Umbilical cord (tissue), 2 donors: Measurements from ENCODE around the gene CALHM6. TPM values are rescaled to one million over a fixed set of nuclear protein-coding genes. Genes with fewer than 3 reads are reported as not detected.
A peak's percentile ranks its signal among the peaks of the same experiment; 100 is the strongest.
"Not testable (repeated sequence)": the region's sequence is repeated elsewhere in the genome, so short reads cannot be mapped to it uniquely, and the experiment has no call there.

Experiments used
- DNase-seq: peaks from one replicate; pipeline ENCODE4 v3.0.0-alpha.2; 2015; ENCODE audit warnings: low spot score
- total RNA-seq: library from RNA; depleted of rRNA; stranded (reverse); fragments of >200 nt; gene quantifications from one replicate; pipeline ENCODE4 v1.2.3, GENCODE V29; 2014; ENCODE audit warnings: low replicate concordance; ENCODE audit not compliant: insufficient read depth

The CALHM6 gene
- total RNA-seq, 1 donor from 2014 or later, result 25.5 TPM

DNA sequence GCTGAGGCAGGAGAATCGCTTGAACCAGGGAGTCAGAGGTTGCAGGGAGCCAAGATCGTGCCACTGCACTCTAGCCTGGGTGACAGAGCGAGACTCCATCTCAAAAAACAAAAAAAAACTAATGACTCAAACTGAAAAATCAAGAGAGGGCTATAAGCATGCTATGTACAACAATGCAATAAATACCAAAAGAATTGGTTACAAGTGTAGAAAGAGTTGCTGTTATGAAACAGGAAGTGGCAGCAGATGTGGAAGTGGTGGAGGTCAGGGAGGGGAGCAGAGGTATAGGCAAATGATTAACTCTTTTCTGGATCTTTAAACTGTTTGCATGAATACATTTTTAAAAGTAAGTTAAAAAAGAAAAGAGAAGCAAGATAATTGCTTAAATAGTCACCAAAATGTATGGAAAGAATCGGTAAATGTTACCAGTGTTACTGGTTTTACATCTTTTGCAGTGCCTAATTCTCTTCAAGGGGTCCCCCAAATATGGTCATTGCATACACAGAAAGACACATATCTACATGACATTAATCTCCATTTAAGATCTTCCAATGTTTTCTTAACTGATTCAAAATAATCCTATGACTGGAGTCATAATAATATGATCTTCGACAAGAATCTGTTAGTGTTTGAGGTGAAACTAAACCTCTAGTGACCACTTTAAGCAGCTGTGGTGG is 15.0 kb downstream of the CALHM6 start:
- no peak for DNase-seq

DNA sequence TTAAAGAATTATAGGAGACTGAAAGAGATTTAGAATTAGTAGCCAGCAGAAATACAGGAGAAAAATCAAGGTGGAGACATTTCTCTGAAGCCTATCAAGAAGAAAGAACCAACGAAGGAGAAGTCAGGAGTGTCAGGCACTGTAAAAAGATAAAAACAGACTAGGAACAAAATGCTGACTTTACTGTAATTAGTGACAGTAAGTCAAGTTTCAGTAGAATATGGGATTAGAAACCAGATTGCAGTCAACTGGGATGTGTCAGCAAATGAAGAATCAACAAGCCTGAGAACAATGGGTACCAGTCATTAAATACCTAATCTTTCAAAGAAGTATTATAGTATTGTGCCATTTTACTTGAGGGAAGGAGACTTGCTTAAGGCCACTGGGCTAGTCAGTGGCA is 21.6 kb downstream of the CALHM6 start:
- no peak for DNase-seq

DNA sequence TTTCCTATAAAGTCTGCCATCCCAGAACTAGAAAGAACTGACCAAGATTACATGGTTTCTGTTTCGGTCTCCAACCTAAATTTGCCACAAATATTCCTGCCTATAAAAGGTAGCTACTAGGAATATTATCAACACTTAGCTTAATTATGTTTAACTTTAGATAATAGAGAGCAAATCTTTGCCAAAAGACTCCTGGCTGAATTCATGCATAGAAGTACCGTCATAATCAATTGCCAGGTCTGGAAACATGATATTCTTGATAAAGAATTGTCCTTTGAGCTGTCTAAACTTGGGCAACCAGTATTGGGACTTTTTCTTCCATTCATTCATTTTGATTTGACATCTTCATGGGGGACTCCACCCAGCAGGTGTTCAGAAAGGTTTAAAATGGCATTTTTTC is 22.4 kb downstream of the CALHM6 start:
- no peak for DNase-seq

DNA sequence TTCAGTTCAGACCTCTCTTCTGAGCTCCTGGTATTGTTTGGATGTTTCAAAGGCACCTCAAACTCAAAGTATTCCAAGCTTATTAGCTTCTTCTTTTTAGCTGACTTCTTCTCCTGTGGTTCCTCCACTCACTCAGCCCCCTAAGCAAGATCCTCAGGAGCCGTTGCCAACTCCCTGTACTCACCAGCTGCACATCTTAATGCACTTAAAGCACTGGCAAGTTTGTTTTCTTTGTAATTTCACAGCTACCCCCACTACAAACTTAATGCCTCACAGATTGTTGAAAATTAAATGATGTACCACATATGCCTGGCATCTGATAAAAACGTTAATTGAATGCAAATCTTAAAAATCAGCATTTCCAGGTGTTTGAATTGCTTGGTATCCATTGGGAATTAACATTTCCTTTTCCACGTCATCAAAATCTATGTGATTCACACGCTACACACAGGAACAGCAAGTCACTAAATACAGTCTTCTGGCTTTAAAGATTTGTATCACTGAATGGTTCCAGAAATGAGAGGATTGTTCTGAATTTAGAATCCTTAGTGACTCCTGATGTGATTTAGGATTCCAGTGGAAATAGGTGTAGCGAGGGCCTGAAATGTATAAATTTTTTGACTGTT is 24.5 kb downstream of the CALHM6 start:
- DNase-seq, result no peak

DNA sequence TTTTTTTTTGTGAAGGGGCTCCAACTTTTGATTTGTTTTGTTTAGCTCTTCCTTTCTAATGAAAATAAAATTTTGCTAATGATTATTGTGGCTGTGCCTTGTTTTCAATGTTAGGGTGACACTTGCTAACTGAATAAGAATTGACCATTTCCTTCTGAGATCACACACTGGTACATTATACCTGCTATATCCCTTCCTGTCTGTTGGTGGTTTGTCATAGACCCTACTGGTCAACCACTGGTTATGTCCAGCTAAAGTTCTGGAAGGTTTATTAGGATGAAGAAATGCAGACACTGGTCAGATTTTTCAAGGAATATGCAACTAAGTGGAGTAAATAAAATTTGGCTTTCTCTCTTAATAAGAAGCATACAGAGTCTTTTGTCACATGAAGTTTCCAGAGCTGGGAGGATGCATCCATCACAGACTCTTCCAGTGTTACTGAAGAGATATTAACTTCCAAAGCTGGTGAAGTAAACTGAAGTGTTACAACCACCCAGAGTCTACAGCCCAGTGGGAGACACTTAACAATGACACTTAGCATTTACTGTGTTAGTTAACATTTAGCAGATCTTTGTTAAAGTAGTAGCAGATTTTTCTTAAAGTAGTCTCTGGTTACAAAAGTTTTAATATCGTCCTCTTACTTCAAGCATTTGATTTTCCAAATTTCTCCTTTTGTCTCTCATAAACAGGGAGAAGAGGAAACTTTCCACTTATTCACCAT is 30.6 kb downstream of the CALHM6 start:
- DNase-seq, result no peak

DNA sequence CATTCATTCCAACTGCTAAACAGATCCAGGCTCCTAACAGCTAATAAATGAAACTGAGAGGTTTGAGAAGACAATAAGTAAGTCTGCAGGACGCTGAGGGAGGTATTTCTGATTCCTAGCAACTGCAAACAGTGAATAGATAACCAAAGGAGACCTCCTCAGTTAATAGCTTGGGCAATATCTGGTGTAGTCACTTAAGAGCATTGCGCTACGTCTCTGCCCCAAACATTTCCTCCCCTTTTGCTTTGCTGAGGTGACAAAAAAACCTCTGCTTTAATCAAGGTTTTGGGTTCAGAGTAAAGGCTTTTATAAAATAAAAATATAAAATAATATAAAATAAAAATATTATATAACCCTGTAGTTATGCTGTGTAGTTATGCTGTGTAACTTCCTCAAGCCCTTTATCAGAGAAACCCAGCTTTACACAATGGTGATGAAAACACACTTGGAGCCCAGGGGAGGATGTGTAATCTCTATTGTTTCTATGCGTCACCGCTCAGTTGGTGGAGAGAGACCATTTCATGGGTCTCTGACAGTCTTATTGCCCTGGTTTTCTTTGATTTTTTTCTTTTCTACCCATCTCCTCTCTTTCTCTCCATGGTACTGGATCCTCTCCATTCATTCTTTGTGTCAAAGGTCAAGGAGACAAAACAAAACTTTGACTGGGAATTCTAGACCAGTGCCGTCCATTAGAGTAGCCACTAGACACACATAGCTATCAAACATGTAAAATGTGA is 31.3 kb downstream of the CALHM6 start:
- DNase-seq, result no peak

DNA sequence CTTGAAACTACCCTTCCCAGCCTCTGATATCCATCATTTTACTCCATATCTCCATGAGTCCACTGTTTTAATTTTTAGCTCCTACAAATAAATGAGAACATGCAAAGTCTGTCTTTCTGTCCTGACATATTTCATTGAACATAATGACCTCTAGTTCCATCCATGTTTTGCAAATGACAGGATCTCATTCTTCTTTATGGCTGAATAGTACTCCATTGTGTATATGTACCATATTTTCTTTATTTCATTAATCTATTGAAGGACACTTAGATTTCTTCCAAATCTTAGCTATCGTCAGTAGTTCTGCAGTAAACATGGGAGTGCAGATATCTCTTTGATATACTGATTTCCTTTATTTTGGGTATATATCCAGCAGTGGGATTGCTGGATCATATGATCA is 34.0 kb downstream of the CALHM6 start:
- DNase-seq, result not testable (repeated sequence)

DNA sequence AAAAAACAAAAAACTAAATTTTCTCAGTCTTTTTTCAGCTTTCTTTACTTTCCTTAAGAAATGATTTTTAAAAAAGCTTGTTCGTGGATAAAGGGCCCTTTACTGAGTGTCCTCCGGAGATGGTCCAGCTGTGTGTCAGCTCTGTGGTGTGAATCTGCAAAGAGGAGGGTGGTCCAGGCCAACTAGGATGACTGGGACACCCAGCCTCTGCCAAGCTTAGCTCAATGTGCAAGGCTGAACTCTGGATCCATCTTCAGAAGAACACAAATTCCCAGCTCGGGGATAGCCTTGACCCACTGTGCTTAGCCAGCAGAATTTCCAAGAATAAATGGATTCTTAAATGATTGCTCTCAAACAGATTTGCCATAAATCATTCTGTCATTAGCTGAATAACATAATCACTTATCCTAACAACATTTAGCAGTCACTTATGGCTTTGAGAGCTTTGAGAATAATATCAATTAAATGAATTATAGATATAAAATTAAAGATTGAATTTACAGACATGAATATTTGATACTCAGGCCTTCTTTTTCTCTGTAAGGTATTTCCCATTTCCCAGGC is 36.0 kb downstream of the CALHM6 start:
- DNase-seq, result no peak

DNA sequence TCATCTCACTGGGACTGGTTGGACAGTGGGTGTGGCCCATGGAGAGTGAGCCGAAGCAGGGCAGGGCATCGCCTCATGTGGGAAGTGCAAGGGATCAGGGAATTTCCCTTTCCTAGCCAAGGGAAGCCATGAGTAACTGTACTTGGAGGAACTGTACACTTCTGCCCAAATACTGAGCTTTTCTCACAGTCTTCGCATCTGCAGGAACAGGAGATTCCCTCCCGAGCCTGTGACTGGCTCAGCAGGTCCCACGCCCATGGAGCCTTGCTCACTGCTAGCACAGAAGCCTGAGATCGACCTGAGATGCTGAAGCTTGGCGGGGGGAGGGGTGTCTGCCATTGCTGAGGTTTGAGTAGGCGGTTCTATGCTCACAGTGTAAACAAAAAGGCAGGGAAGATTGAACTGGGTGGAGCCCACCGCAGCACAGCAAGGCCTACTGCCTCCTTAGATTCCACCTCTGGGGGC is 39.8 kb downstream of the CALHM6 start:
- peak; percentile 13 for DNase-seq

DNA sequence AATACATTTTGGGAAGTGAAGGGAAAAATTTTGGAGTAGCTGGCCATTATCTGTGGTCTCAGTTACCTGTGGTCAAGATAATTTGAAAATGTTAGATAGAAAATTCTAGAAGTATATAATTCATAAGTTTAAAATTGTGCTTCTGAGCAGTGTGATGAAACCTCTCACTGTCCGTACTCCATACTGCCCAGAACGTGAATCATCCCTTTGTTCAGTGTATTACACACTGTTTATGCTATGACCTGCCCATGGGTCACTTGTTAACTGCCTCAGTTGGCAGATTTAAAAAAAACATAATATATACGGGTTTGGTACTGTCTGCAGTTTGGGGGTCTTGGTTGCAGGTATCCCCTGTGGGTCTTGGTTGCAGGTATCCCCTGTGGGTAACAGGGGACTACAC is 46.1 kb downstream of the CALHM6 start:
- DNase-seq, result no peak

DNA sequence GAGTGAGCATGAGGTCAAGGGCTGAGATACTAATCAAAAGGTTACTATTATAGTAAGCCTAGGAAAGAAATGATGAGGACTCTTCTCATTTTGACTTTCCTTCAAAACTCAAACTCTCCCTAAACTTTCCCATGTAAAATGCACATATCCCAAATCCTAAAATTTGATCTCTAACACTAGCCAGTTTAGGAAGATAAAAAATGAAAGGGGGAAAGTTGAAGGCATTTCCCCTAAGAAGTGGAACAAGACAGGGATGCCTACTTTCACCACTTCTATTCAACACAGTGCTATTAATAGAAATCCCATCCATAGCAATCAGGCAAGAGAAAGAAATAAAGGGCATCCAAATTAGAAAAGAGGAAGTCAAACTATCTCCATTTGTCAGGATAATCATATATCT is 47.4 kb downstream of the CALHM6 start:
- DNase-seq, result no peak

DNA sequence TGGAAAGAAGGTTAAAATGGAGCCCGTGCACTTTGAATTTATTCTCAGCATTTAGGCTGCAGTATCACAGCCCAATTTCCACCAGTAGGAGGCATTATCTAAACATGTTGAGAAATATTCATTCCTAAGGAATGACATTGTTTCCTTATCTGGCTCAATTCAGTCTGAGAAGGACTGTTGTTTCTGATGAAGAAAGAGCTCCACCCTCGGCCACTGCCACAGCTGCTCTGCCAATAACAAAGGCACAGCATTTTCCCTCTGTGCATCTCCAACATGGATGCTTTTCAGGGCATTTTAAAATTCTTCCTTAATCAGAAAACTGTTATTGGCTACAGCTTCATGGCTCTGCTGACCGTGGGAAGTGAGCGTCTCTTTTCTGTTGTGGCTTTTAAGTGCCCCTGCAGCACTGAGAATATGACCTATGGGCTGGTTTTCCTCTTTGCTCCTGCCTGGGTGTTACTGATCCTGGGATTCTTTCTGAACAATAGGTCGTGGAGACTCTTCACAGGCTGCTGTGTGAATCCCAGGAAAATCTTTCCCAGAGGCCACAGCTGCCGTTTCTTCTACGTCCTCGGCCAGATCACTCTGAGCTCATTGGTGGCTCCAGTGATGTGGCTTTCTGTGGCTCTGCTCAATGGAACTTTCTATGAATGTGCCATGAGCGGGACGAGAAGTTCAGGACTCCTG is 50.4 kb downstream of the CALHM6 start, which contains the start of gene CALHM5:
Gene CALHM5, plus strand, starts transcription at position 216 of the 687 bp plus-strand sequence. Its CDS starts 58 bp downstream, at position 274.
- DNase-seq, result peak; percentile 76

DNA sequence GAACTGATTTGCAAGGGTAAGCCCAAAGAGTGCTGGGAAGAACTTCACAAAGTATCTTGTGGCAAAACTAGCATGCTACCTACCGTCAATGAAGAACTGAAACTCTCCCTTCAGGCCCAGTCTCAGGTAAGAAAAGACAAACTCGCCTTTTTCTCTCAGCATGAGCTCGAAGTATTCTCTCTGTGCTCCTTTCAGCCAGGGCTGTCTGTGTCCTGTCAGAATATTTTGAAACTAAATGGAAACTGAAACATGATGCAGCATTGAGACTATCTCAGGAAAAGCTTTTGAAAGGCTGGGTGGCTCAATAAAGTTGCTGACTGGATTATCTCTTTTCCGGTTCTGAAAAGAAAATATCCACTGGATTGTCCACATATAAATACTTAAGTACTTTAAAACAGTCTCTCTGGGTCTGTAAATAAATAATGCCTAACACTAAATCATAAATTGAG is 51.0 kb downstream of the CALHM6 start:
- peak; percentile 50 for DNase-seq

DNA sequence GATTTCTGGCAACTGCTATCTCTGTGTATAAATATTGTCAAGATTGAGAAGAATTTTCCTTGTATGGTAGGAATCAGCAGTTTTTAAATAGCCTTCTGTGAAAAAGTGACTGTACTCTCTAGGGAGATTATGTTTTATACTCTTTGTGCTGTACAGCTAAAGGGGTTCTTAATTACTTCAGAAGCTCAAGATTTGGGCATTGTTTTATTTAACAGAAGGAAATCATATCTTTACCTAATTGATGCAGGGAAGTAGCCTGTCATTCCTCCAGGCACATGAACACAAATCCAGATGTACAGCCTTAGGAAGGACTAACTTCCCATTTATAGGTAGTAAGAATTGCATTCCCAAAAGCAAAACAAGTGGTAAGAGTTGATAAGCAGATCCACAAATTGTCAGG is 51.6 kb downstream of the CALHM6 start:
- peak; percentile 17 for DNase-seq

Other genes with a start within 250 kb of the CALHM6 start
- 16.6 TPM for gene TSPYL4, start 207.3 kb upstream of the CALHM6 start, total RNA-seq
- gene TSPYL1, start 181.4 kb upstream of the CALHM6 start, total RNA-seq, result 48.4 TPM
- 76.8 TPM for gene DSE, start 90.4 kb upstream of the CALHM6 start, total RNA-seq
- 12.0 TPM for gene CALHM5, start 50.3 kb downstream of the CALHM6 start, total RNA-seq
- gene TRAPPC3L, start 84.3 kb downstream of the CALHM6 start, total RNA-seq, result 1.4 TPM
- 2.4 TPM for gene CALHM4, start 92.4 kb downstream of the CALHM6 start, total RNA-seq
- 21.9 TPM for gene RWDD1, start 110.1 kb downstream of the CALHM6 start, total RNA-seq
- gene RSPH4A, start 155.1 kb downstream of the CALHM6 start, total RNA-seq, result 5.1 TPM
- gene ZUP1, start 207.4 kb downstream of the CALHM6 start, total RNA-seq, result 23.6 TPM
- 14.4 TPM for gene KPNA5, start 219.8 kb downstream of the CALHM6 start, total RNA-seq